ENCODE data around the gene STPG2.

Gene STPG2

GRCh38 chr4:97924341-97924958, 218.8 kb downstream of the STPG2 start:
- no peak for TF ChIP-seq CTCF (IDR thresholded peaks at IDR 0.05)
- H3K27ac ChIP-seq = no peak overlapping the region
- no peaks in the 10 kb centered on the region for H3K9me3 ChIP-seq
- H3K27me3 ChIP-seq = no peaks in the 10 kb centered on the region
- no peaks in the 10 kb centered on the region for H3K4me1 ChIP-seq (ENCODE audit: control insufficient read depth in 1 of 2, insufficient read depth in 1 of 2, low read depth in 1 of 2, low read length in 1 of 2)
- no peak overlapping the region for H3K4me3 ChIP-seq (ENCODE audit: low read depth in 1 of 2, low read length in 1 of 2)
- no peaks in the 10 kb centered on the region for H3K36me3 ChIP-seq

- H3K4me3 ChIP-seq (ENCODE audit: low read depth in 1 of 2, low read length in 1 of 2) = no peak overlapping the region
- TF ChIP-seq CTCF (IDR thresholded peaks at IDR 0.05) = no peak
- no peak overlapping the region for H3K27ac ChIP-seq
- no peaks in the 10 kb centered on the region for H3K36me3 ChIP-seq
- H3K4me1 ChIP-seq (ENCODE audit: control insufficient read depth in 1 of 2, insufficient read depth in 1 of 2, low read depth in 1 of 2, low read length in 1 of 2) = no peaks in the 10 kb centered on the region
- H3K27me3 ChIP-seq = no peaks in the 10 kb centered on the region
- no peaks in the 10 kb centered on the region for H3K9me3 ChIP-seq
These were observed 220.2 kb downstream of the STPG2 start for GRCh38 chr4:97923096-97923495.

- TF ChIP-seq CTCF (IDR thresholded peaks at IDR 0.05) = no peak
- peaks cover 4% of the 10 kb centered on the region for H3K9me3 ChIP-seq
- H3K27ac ChIP-seq = no peak overlapping the region
These were observed 226.2 kb downstream of the STPG2 start for GRCh38 chr4:97917115-97917514.

GRCh38 chr4:97912156-97912555, 231.1 kb downstream of the STPG2 start:
- TF ChIP-seq CTCF (IDR thresholded peaks at IDR 0.05) = no peak
- H3K27ac ChIP-seq = no peak overlapping the region
- H3K4me3 ChIP-seq (ENCODE audit: low read depth in 1 of 2, low read length in 1 of 2) = no peak overlapping the region

More at GRCh38 chr4:97917115-97917514, 226.2 kb downstream of the STPG2 start:
- Histone ChIP-seq H3K27me3 (no peaks in the 10 kb centered on the region), H3K4me1 (ENCODE audit: control insufficient read depth in 1 of 2, insufficient read depth in 1 of 2, low read depth in 1 of 2, low read length in 1 of 2) (no peaks in the 10 kb centered on the region), H3K36me3 (no peaks in the 10 kb centered on the region), H3K4me3 (ENCODE audit: low read depth in 1 of 2, low read length in 1 of 2) (no peak overlapping the region)

GRCh38 chr4:97911236-97911906, 231.9 kb downstream of the STPG2 start:
- Histone ChIP-seq H3K9me3 (no peaks in the 10 kb centered on the region), H3K27me3 (no peaks in the 10 kb centered on the region), H3K27ac (no peak overlapping the region), H3K36me3 (no peaks in the 10 kb centered on the region), H3K4me1 (ENCODE audit: control insufficient read depth in 1 of 2, insufficient read depth in 1 of 2, low read depth in 1 of 2, low read length in 1 of 2) (no peaks in the 10 kb centered on the region), H3K4me3 (ENCODE audit: low read depth in 1 of 2, low read length in 1 of 2) (no peak overlapping the region)
- TF ChIP-seq CTCF (IDR thresholded peaks at IDR 0.05) = no peak

More at GRCh38 chr4:97912156-97912555, 231.1 kb downstream of the STPG2 start:
- H3K4me1 ChIP-seq (ENCODE audit: control insufficient read depth in 1 of 2, insufficient read depth in 1 of 2, low read depth in 1 of 2, low read length in 1 of 2) = no peaks in the 10 kb centered on the region
- H3K36me3 ChIP-seq = no peaks in the 10 kb centered on the region
- H3K27me3 ChIP-seq = no peaks in the 10 kb centered on the region
- H3K9me3 ChIP-seq = peaks cover 4% of the 10 kb centered on the region
